ENCODE data around the gene CHAF1B. TPM values are rescaled to one million over a fixed set of nuclear protein-coding genes. Genes with fewer than 3 reads are reported as not detected.

Gene CHAF1B
- total RNA-seq, 1 donor from 2014 or later = 1.1 TPM

GRCh38 chr21:36430841-36431240 is 45.6 kb downstream of the CHAF1B start:
- Histone ChIP-seq H3K4me3 (ENCODE audit: low read depth, low read length) (peak overlapping the region; percentile 26), H3K27me3 (ENCODE audit: control insufficient read depth, insufficient read depth, low read length) (no peaks in the 10 kb centered on the region), H3K36me3 (ENCODE audit: control insufficient read depth, insufficient read depth, low read length) (no peaks in the 10 kb centered on the region)
- no peak for TF ChIP-seq CTCF (IDR thresholded peaks at IDR 0.05; ENCODE audit: insufficient read depth, low read length, severe bottlenecking)
- FAIRE-seq (no peak), DNase-seq (ENCODE audit: low read depth) (peak; percentile 48)

DNA sequence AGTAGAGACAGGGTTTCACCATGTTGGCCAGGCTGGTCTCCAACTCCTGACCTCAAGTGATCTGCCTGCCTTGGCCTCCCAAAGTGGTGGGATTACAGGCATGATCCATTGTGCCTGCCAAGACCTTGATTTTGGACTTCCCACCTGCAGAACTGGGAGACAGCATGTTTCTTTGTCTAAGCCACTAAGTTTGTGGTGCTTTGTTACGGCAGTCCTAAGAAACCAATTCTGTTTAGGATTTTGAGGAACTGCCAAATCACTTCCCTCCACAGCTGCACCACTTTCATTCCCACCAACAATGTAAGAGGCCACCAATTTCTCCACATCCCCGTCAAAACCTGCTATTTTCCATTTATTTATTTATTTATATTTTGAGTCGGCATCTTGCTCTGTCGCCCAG is 46.1 kb downstream of the CHAF1B start:
- Histone ChIP-seq H3K27me3 (ENCODE audit: control insufficient read depth, insufficient read depth, low read length) (no peaks in the 10 kb centered on the region), H3K4me3 (ENCODE audit: low read depth, low read length) (no peak overlapping the region), H3K36me3 (ENCODE audit: control insufficient read depth, insufficient read depth, low read length) (no peaks in the 10 kb centered on the region)
- FAIRE-seq (no peak), DNase-seq (ENCODE audit: low read depth) (no peak)
- TF ChIP-seq CTCF (IDR thresholded peaks at IDR 0.05; ENCODE audit: insufficient read depth, low read length, severe bottlenecking) = no peak

GRCh38 chr21:36433059-36433709 is 48.0 kb downstream of the CHAF1B start:
- no peaks in the 10 kb centered on the region for H3K36me3 ChIP-seq (ENCODE audit: control insufficient read depth, insufficient read depth, low read length)
- no peaks in the 10 kb centered on the region for H3K27me3 ChIP-seq (ENCODE audit: control insufficient read depth, insufficient read depth, low read length)
- no peak overlapping the region for H3K4me3 ChIP-seq (ENCODE audit: low read depth, low read length)
- FAIRE-seq (no peak), DNase-seq (ENCODE audit: low read depth) (no peak)
- TF ChIP-seq CTCF (IDR thresholded peaks at IDR 0.05; ENCODE audit: insufficient read depth, low read length, severe bottlenecking) = no peak

- Histone ChIP-seq H3K4me3 (ENCODE audit: low read depth, low read length) (no peak overlapping the region), H3K36me3 (ENCODE audit: control insufficient read depth, insufficient read depth, low read length) (no peaks in the 10 kb centered on the region), H3K27me3 (ENCODE audit: control insufficient read depth, insufficient read depth, low read length) (no peaks in the 10 kb centered on the region)
- FAIRE-seq = no peak
- no peak for TF ChIP-seq CTCF (IDR thresholded peaks at IDR 0.05; ENCODE audit: insufficient read depth, low read length, severe bottlenecking)
- DNase-seq (ENCODE audit: low read depth) = no peak
Observed at GRCh38 chr21:36434144-36434543, 49.0 kb downstream of the CHAF1B start.

DNA sequence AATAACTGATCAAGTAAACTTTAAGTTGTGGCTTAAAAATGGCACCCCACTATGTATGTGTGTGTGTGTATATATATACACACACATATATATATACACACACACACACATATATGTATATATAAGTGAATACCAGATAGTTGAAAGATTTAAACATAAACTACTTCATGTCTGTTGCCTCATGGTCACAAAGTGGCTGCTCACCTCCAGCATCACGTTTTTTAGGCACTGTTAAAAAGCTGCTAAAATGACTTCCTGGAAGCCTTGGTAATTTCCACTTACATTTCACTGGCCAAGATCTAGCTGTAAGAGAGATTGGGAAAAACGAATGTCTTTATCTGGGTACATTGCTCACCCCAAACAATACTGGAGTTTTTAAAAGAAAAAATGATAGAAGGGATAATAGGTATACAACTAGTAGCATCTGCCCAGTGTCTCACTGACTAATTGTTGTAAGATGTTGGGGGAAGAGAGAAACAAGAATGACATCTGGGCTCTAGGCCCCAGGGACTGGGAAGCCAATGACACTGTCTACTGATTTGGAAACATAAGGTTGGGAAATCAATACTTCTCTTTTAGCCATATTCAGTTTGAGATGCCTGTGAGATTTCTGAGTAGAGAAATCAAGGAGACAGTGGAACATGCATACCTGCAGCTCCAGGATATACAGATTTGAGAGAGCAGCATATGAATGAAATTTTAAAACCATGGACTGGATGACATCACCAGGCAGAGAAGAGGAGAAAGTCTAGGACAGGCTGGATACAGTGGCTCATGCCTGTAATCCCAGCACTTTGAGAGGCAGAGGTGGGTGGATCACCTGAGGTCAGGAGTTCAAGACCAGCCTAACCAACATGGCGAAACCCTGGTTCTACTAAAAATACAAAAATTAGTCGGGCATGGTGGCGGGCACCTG is 51.9 kb downstream of the CHAF1B start:
- no peaks in the 10 kb centered on the region for H3K27me3 ChIP-seq (ENCODE audit: control insufficient read depth, insufficient read depth, low read length)
- no peak overlapping the region for H3K4me3 ChIP-seq (ENCODE audit: low read depth, low read length)
- no peak for TF ChIP-seq CTCF (IDR thresholded peaks at IDR 0.05; ENCODE audit: insufficient read depth, low read length, severe bottlenecking)
- H3K36me3 ChIP-seq (ENCODE audit: control insufficient read depth, insufficient read depth, low read length) = no peaks in the 10 kb centered on the region
- DNase-seq (ENCODE audit: low read depth) (no peak), FAIRE-seq (no peak)
